AG10803 (cell line): ENCODE data around the gene SGPL1.
"Not testable (repeated sequence)": the region's sequence is repeated elsewhere in the genome, so short reads cannot be mapped to it uniquely, and the experiment has no call there.

Experiments
- DNase-seq: peaks from one replicate; pipeline ENCODE4 v3.0.0; 2010; ENCODE audit warnings: low read depth
- H3K4me3 ChIP-seq: 2 replicates; pipeline ENCODE4 v1.5.1; 2011; ENCODE audit warnings: mild to moderate bottlenecking, low read length, control low read depth
- CTCF ChIP-seq: conservative IDR thresholded peaks from 2 replicates; pipeline ENCODE4 v1.5.1; 2011; ENCODE audit warnings: mild to moderate bottlenecking, low read length, control low read depth, inconsistent platforms

The SGPL1 gene

GRCh38 chr10:70851597-70852475 is 36.1 kb downstream of the SGPL1 start:
- no peak for DNase-seq
- no peak overlapping the region for H3K4me3 ChIP-seq
- TF ChIP-seq CTCF: no peak

- DNase-seq: no peak
- TF ChIP-seq CTCF: no peak
- no peak overlapping the region for H3K4me3 ChIP-seq
Measured at GRCh38 chr10:70853038-70853437, 37.3 kb downstream of the SGPL1 start.

- no peak for TF ChIP-seq CTCF
- no peak overlapping the region for H3K4me3 ChIP-seq
- no peak for DNase-seq
Measured at GRCh38 chr10:70853457-70853856, 37.7 kb downstream of the SGPL1 start.

GRCh38 chr10:70856454-70856853 is 40.7 kb downstream of the SGPL1 start:
- no peak for TF ChIP-seq CTCF
- no peak overlapping the region for H3K4me3 ChIP-seq
- DNase-seq: no peak

GRCh38 chr10:70858759-70859158 is 43.0 kb downstream of the SGPL1 start:
- no peak for DNase-seq
- no peak overlapping the region for H3K4me3 ChIP-seq
- no peak for TF ChIP-seq CTCF

GRCh38 chr10:70861495-70862197 is 45.9 kb downstream of the SGPL1 start:
- H3K4me3 ChIP-seq, DNase-seq: not testable (repeated sequence)

- no peak; the same call in 1 of the 2 replicates for TF ChIP-seq CTCF
- no peak for DNase-seq
- H3K4me3 ChIP-seq: no peak overlapping the region
Measured at GRCh38 chr10:70863470-70864160, 47.9 kb downstream of the SGPL1 start.
